BE2C (cell line): Measurements from ENCODE around the gene CLEC3B.

ENCODE experiments used
- DNase-seq: peaks from one replicate; pipeline ENCODE4 v3.0.0-alpha.2; 2020
- H3K27me3 ChIP-seq: fragments of 250-450 bp; sonication (Bioruptor Pico); 2 replicates; pipeline ENCODE4 v1.5.1; 2020; ENCODE audit warnings: mild to moderate bottlenecking
- H3K36me3 ChIP-seq: fragments of 250-450 bp; sonication (Bioruptor Pico); 2 replicates; pipeline ENCODE4 v1.5.1; 2020; ENCODE audit warnings: mild to moderate bottlenecking
- H3K4me1 ChIP-seq: fragments of 250-450 bp; sonication (Bioruptor Pico); 2 replicates; pipeline ENCODE4 v1.5.1; 2020
- H3K4me3 ChIP-seq: 2 replicates; pipeline ENCODE4 v1.5.1; 2011; ENCODE audit warnings: low read depth, low read length
- H3K9me3 ChIP-seq: fragments of 250-450 bp; sonication (Bioruptor Pico); 2 replicates; pipeline ENCODE4 v1.5.1; 2020
- CTCF ChIP-seq: IDR thresholded peaks from 2 replicates; pipeline ENCODE4 v1.5.1; 2012; ENCODE audit warnings: mild to moderate bottlenecking, low read depth, low read length

The CLEC3B gene

GRCh38 chr3:45084820-45085816, 59.0 kb downstream of the CLEC3B start:
- DNase-seq = no peak
- Histone ChIP-seq H3K4me1 (no peaks in the 10 kb centered on the region), H3K27me3 (no peaks in the 10 kb centered on the region), H3K36me3 (no peaks in the 10 kb centered on the region), H3K9me3 (no peaks in the 10 kb centered on the region), H3K4me3 (no peak overlapping the region)
- no peak for TF ChIP-seq CTCF
